Hematopoietic multipotent progenitor cell treated with erythropoietin and hydrocortisone succinate and interleukin-3 and kit ligand, for 15 days (in vitro differentiated cells): Measurements from ENCODE around the gene FZD8.

Experiments used
- DNase-seq: peaks from one replicate; pipeline ENCODE4 v3.0.0-alpha.2; 2015; ENCODE audit warnings: low spot score

Gene FZD8

DNA sequence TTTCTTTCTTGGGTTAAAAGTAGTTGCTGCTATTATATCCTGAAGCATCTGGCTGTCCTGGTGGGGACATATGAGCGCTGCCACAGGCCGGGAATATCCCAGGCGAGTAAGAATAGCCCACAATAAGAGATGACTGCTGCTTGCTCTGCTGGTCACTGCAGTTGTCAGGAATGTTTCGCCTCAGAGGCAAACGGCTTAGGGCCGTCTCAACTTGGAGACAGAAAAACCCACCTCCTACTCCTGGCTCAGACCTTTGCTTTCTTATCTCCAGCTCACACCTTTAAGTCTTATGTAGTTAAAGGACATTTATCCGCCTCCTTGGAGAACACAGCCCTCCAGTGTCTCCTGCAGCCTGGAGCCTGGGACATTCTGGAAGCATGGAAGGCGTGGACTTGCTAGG is 36.9 kb downstream of the FZD8 start, which contains the start of gene GJD4:
Gene GJD4, plus strand, starts transcription at position 151 of the 400 bp plus-strand sequence. Its CDS starts 227 bp downstream, at position 378.
- no peak for DNase-seq

DNA sequence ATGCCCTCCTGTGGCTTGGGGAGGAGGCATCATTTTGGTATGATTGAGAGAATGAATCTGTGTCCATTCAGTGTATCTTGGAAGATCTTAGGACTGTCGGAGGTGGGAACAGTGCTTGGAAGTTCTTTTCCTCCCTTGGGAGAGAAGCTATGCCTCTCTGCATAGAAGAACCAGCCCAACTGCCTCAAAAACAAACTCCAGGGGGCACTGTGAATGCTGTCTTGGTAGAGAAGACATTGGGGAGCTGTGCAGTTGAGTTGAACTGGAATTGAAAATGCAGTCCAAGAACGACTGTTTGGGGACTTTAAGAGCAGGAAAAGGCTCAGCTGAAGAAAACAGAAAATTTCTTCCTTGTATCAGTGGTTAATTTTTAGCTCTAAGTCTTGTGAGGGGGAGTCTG is 41.9 kb downstream of the FZD8 start:
- DNase-seq: no peak

DNA sequence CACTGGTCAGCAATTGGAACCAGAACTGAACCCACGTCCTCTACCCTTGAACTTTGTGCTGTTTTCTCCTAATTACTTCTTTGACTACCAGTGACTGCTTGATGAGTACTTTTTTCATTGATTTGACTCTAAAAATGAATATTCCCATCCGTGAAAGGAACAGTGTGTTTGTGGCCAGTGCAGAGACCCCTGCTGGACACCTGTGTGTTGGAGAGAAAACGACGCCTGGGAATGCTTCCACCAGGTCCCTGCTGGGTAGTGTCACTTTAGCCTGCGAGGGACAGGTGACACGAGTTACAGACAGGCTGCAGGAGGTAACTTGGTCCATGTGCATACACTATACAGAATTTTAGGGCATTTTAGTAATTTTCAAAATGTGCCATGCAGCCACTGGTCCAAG is 43.7 kb downstream of the FZD8 start:
- no peak for DNase-seq

DNA sequence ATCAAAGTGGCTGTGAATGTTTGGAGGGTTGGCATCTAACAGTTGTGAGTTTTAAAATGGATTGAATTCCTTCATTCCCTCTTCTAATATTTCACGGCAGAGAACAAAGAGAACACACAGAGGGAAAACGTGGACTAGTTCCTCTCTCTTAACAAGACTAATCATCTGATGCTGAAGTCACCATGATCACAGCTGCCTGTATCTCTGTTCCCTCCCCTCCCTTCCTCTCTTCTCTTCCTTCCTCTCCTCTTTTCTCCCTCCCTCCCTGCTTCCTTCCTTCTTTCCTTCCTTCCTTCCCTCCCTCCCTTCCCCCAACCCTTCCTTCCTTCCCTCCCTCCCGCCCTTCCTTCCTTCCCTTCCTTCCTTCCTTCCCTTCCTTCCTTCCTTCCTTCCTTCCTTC is 47.0 kb downstream of the FZD8 start:
- no peak for DNase-seq

DNA sequence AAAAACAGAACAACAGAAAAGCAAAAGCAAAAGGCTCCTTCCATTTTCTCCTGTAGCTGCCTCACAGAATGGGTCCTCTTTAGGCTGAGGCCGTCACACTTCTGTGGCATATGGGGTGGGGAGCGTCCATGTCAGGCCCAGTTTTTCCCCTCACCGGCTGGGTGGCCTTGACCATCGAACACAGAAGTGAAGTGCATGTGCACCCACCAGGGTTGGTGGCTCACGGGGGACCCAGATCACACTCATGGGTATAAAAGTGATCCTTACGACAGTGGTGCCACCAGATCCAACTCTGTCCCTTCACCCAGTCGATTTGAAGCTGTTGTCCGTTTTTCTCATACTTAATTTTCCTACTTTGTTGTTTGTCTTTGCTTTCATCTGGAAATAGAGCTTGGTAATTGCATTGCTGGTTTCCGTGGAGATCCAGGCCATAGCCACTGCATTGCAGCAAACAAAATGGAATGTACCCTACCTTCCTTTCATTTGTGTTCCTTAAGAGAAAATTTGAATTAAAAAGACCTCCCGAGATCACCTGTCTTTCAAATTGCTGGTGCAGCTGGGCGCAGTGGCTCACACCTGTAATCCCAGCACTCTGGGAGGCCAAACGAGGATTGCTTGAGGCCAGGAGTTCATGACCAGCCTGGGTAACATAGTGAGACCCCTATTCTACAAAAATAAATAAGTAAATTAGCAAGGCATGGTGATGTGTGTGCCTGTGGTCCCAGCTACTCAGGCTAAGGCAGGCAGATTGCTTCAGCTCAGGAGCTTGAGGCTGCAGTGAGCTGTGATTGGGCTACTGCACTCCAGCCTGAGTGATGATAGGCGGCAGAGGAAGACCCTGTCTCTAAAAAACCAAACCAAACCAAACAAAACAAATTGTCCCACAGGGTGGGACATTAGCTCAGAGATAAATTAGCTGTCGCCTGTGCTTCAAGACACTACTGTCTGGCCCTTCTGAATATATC is 47.7 kb downstream of the FZD8 start:
- DNase-seq: no peak

DNA sequence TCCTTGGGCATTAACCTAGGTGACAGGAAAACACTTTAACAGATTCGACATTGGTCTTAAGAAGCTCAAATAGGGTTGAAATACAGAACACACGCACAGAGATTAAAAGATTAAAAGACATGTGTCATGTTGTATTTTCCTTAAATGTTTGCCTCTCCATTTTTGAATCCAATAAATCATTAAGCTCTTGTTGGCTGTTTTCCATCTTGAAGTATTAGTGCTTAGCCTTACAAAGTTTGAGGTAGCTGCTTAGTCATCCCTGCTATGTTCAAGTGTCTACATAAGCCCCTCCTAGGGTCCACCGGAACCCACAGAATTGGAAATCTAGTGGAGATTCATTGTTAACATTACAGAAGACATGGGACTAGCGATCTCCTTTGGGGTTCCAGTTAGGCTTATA is 49.7 kb downstream of the FZD8 start:
- DNase-seq: no peak

DNA sequence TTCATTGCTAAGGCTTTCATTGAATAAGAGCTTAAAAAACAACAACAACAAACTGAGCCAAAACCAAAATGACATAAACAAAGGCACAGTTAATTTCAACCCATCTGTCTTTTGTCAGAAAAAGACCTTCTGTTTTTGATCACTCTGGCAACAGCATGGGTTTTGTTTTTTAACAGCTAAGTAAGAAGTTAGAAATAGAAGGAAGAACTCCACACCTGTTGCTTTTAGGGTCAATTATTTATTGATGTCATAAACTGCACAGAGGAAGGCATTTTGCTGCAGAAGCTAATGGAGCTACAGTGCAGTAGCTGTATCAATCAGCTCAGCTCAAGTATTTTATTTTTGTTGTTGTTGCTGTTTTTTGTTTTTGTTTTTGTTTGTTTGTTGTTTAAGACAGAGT is 53.3 kb downstream of the FZD8 start:
- no peak for DNase-seq
